ENCODE results near the gene OR56B4.

OR56B4 gene

GRCh38 chr11:6151117-6151516, 43.6 kb downstream of the OR56B4 start:
- no peak for TF ChIP-seq CTCF (IDR thresholded peaks at IDR 0.05)
- no peak overlapping the region for H3K4me3 ChIP-seq
- no peak for DNase-seq (ENCODE audit: low spot score)
- no peak overlapping the region for H3K27ac ChIP-seq

- H3K27ac ChIP-seq: no peak overlapping the region
- H3K4me3 ChIP-seq: no peak overlapping the region
- TF ChIP-seq CTCF (IDR thresholded peaks at IDR 0.05): no peak
- DNase-seq (ENCODE audit: low spot score): no peak
These were observed 44.6 kb downstream of the OR56B4 start for GRCh38 chr11:6152126-6152525.

GRCh38 chr11:6156628-6157359, 49.3 kb downstream of the OR56B4 start:
- no peak for DNase-seq (ENCODE audit: low spot score)
- Histone ChIP-seq H3K4me3 (no peak overlapping the region), H3K27ac (no peak overlapping the region)
- TF ChIP-seq CTCF (IDR thresholded peaks at IDR 0.05): no peak

Data from coronary artery (tissue), 2 donors.